Activated CD4-positive, alpha-beta T cell treated with anti-CD3 and anti-CD28 coated beads, Interleukin-2, amount 10 ng/mL, durations not matched to agents 24 days and 14 days (primary cell): Measurements from ENCODE around the gene ABCA4. TPM values are rescaled to one million over a fixed set of nuclear protein-coding genes. Genes with fewer than 3 reads are reported as not detected.

ENCODE experiments used
- DNase-seq: peaks from one replicate; pipeline ENCODE4 v3.0.0; 2022
- H3K27ac Mint-ChIP-seq: one replicate; pipeline ENCODE4 v1.8.0; 2022; ENCODE audit warnings: mild to moderate bottlenecking, mixed read lengths
- H3K27me3 Mint-ChIP-seq: one replicate; pipeline ENCODE4 v1.8.0; 2022; ENCODE audit warnings: mixed read lengths
- H3K36me3 Mint-ChIP-seq: one replicate; pipeline ENCODE4 v1.8.0; 2022; ENCODE audit warnings: low read depth, mild to moderate bottlenecking, mixed read lengths
- H3K4me1 Mint-ChIP-seq: one replicate; pipeline ENCODE4 v1.8.0; 2021; ENCODE audit warnings: mixed read lengths
- H3K4me3 Mint-ChIP-seq: one replicate; pipeline ENCODE4 v1.8.0; 2022; ENCODE audit warnings: mild to moderate bottlenecking, moderate library complexity, mixed read lengths
- H3K9me3 Mint-ChIP-seq: one replicate; pipeline ENCODE4 v1.8.0; 2021; ENCODE audit warnings: mixed read lengths
- intact Hi-C: fragments of 100-400 bp; cut with micrococcal nuclease; formaldehyde crosslinking; loops from one replicate; pipeline ENCODE4 v1.15.1; 2023
- total RNA-seq: library from RNA; stranded (reverse); gene quantifications from 2 replicates; pipeline ENCODE4 v1.2.3, GENCODE V29; 2022

ABCA4 gene
- total RNA-seq, 1 donor from 2014 or later = 0.12 TPM

DNA sequence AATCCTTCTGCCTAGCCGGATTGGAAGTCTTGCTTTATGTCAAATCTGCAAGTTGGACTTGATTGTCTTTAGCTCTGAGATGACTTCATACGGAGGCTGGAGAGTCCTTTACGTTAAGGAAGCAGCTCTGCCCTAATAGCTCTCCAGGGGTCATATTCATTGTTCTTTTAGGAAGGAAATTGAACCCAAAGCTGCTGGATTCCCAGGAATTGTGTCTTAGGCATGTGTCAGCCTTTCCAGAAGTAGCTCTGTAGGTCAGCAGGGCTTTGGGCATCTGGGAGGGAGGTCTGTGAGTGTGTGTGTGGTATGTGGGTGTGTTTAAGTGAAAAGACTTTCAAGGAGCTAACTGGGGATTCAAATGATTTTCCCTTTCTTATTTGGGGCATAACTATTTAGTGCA is 82.4 kb downstream of the ABCA4 start:
- intact Hi-C loops = no loop called here
- no peak for DNase-seq
- Mint-ChIP-seq H3K36me3 (no peaks in the 10 kb centered on the region), H3K27ac (no peak overlapping the region), H3K4me1 (peaks cover 12% of the 10 kb centered on the region), H3K9me3 (no peaks in the 10 kb centered on the region), H3K4me3 (no peak overlapping the region), H3K27me3 (peaks cover 33% of the 10 kb centered on the region)

DNA sequence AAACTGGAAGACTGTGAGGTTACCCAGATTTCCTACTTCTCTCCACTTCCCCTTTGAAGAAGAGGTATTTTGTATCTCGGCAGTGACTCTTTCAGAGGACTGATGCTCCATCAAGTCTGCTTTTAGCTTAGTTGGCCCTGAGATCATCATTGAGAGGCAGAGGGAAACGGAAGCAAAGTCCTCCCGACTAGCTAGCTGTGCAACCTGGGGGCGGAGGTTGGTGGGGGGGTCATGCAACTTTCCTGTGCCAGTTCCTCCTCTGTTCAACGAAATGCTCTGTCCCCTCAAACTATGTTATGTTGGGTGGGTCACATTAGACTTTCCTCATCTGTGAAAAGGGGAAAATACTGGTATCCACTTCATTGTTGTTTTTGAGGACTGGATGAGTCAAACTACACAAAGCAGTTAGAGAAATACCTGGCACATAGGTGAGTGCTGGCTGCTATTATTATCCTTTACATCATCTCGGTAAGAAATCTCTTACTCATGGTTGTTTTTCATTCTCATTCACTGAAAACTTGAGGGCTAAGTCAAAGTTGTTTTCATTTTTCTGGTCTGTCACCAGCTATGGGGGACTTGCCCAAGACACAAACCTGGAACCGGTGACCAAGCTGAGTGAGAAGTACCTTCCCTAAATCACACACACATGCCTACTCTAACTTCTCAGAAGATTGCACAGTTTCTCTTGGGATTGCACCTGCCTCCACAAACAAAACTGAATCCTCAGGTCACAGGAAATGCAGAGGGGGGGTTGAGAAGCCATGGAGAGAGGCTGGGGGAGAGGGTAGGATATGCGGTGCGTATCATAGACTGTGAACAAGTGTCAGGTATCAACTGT is 83.3 kb downstream of the ABCA4 start:
- no peak overlapping the region for H3K4me3 Mint-ChIP-seq
- H3K4me1 Mint-ChIP-seq = peaks cover 12% of the 10 kb centered on the region
- no peaks in the 10 kb centered on the region for H3K9me3 Mint-ChIP-seq
- peaks cover 33% of the 10 kb centered on the region for H3K27me3 Mint-ChIP-seq
- DNase-seq = no peak
- peak overlapping the region; percentile 39 for H3K27ac Mint-ChIP-seq
- intact Hi-C loops = no loop called here
- no peaks in the 10 kb centered on the region for H3K36me3 Mint-ChIP-seq

DNA sequence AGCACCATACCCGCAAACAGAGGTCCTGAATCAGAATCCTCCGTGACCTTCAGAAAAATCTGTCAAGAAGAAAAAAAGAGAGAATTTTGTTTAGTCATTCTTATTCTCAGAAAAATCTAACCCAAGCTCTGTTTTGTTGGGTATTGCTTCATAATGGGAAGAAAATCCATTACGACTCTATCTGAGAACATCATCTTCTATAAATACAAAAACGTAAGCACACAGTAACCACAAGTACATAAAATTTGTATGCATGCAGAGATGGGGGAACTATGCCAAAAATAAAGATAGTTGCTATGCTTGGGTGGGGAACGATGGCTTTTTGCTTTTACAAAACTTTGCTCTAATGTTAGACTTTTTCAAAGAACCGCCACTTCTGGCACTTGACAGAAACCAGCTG is 84.2 kb downstream of the ABCA4 start:
- H3K9me3 Mint-ChIP-seq = no peaks in the 10 kb centered on the region
- no peak overlapping the region for H3K27ac Mint-ChIP-seq
- no peak overlapping the region for H3K4me3 Mint-ChIP-seq
- DNase-seq = no peak
- peaks cover 12% of the 10 kb centered on the region for H3K4me1 Mint-ChIP-seq
- no peaks in the 10 kb centered on the region for H3K36me3 Mint-ChIP-seq
- intact Hi-C loops = no loop called here
- H3K27me3 Mint-ChIP-seq = peaks cover 32% of the 10 kb centered on the region

DNA sequence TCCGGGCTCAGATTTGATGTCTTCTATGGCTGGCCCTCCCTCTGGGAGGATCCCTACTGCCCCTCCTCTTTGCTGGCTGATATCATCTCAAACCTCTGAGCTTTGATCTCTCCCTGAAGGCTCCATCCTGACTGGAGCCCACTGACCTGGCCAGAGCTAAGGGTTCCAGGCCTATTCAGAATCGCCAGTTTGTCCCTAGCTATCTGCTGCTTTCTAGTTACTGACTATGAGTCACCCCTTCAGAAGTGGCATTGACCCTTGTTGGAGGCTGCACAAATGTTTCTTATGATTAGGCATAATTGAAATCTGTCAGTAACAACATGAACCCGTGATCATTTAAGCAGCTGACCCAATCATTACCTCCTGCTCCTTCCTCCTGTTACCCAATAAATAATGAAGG is 87.1 kb downstream of the ABCA4 start:
- intact Hi-C loops = no loop called here
- no peak for DNase-seq
- peaks cover 23% of the 10 kb centered on the region for H3K27me3 Mint-ChIP-seq
- peaks cover 12% of the 10 kb centered on the region for H3K4me1 Mint-ChIP-seq
- H3K9me3 Mint-ChIP-seq = no peaks in the 10 kb centered on the region
- H3K27ac Mint-ChIP-seq = no peak overlapping the region
- H3K4me3 Mint-ChIP-seq = no peak overlapping the region
- H3K36me3 Mint-ChIP-seq = no peaks in the 10 kb centered on the region

DNA sequence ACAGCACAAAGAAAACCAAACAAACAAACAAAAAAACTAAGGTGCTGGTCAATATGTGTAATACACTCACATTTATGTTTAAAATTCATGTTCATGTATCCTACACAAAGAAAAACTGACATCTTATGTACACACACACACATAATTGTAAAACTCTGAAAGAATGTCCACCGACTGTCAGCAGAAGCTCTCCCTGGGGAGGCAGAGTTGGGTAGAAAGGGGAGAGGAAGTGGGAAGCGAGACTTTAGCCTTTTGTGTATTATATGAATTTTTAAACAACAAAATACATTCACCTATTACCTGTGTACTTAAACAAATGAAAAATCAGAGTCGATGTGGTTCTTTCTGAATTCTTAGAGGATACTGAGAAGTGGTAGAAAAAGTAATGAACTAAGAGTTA is 88.3 kb downstream of the ABCA4 start:
- intact Hi-C loops = no loop called here
- no peaks in the 10 kb centered on the region for H3K9me3 Mint-ChIP-seq
- no peak for DNase-seq
- H3K27ac Mint-ChIP-seq = no peak overlapping the region
- H3K4me3 Mint-ChIP-seq = no peak overlapping the region
- H3K27me3 Mint-ChIP-seq = peaks cover 15% of the 10 kb centered on the region
- H3K4me1 Mint-ChIP-seq = peaks cover 10% of the 10 kb centered on the region
- H3K36me3 Mint-ChIP-seq = no peaks in the 10 kb centered on the region

DNA sequence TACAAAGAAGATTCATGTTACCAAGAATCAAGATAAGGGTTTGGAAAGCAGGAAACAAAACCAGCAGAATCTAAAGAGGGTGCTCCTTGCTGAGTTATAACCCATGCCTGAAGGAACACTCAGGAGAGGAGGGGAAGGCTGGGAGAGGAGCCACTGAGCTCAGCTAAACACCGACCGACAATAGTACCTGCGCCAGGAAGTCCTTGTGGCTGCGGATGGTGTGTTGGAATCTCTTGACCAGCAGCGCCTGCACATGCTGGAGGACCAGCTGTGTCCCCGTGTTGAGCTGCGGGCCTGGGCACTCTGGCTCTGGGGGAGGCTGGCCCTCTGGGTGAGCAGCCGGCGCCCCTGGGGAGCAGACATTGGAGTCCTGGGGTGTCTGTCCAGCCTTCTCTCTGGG is 89.4 kb downstream of the ABCA4 start:
- H3K27me3 Mint-ChIP-seq = peaks cover 8% of the 10 kb centered on the region

DNA sequence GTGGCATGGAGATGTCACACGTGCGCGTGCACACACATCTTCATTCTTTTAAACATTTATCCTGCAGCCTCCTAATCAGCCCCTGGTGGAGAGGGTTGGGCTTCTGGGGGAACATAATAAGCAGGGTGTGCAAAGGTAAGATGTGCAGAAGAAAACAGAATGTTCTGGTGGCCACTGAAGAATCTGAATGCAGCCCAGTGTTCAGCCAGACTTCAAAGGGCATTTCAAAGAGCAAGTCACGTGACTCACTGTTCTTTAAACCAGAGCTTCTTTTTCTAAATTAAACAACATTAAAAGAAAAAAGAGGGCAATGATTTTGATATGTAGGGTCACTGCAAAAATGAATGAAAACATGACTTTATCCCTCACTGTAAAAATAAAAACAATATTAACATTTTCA is 89.8 kb downstream of the ABCA4 start:
- intact Hi-C loops = no loop called here
- no peak overlapping the region for H3K4me3 Mint-ChIP-seq
- no peaks in the 10 kb centered on the region for H3K9me3 Mint-ChIP-seq
- H3K36me3 Mint-ChIP-seq = no peaks in the 10 kb centered on the region
- H3K27me3 Mint-ChIP-seq = peaks cover 8% of the 10 kb centered on the region
- H3K4me1 Mint-ChIP-seq = peaks cover 9% of the 10 kb centered on the region
- H3K27ac Mint-ChIP-seq = no peak overlapping the region
- DNase-seq = no peak

More for the DNA sequence above, 89.4 kb downstream of the ABCA4 start:
- H3K4me3 Mint-ChIP-seq = no peak overlapping the region
- H3K27ac Mint-ChIP-seq = no peak overlapping the region
- no peaks in the 10 kb centered on the region for H3K9me3 Mint-ChIP-seq
- intact Hi-C loops = no loop called here
- peaks cover 9% of the 10 kb centered on the region for H3K4me1 Mint-ChIP-seq
- no peaks in the 10 kb centered on the region for H3K36me3 Mint-ChIP-seq
- DNase-seq = no peak

DNA sequence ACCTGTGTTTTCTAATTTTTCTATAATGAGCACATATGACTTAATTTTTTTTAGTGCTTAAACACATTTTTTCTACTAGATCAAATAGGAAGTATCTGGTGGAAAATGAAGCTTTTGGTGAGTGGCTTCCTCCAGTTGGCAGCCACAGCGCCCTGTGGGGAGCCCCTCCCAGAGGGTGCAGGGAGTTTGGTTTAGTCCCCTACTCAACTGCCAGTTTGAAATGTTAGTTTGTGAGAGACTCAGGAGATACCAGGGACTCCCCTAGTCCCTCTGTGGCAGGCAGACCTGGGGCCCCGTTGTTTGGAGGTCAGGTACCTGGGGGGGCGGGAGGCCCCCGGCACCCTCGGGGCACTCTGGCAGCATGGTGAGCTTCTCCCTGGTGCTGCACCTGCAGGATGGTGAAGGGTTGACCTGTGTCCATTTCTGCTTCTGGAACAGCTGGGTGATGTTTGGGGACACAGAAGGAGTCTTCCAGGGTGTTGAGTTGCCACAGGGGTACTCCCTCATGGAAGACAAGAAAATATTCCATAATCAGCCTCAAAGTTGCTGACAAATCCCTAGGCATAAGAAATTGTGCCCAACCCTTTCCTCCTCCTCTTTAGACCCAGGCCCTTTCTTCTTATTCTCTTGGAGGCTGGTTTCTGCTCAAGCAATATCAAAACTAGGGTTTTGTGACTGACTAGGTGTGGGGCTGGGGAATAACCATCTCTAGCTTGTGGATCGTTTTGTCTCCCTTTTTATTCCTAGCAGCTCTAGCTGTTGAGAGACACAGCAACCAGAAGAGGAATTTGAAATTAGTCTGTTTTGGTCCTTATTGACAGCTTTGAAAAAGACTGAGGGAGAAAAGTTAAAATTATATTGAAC is 91.6 kb downstream of the ABCA4 start:
- no peak for DNase-seq
- peaks cover 13% of the 10 kb centered on the region for H3K27me3 Mint-ChIP-seq
- H3K36me3 Mint-ChIP-seq = no peaks in the 10 kb centered on the region
- intact Hi-C loops = no loop called here
- peaks cover 6% of the 10 kb centered on the region for H3K4me1 Mint-ChIP-seq
- no peak overlapping the region for H3K27ac Mint-ChIP-seq
- H3K9me3 Mint-ChIP-seq = no peaks in the 10 kb centered on the region
- no peak overlapping the region for H3K4me3 Mint-ChIP-seq

DNA sequence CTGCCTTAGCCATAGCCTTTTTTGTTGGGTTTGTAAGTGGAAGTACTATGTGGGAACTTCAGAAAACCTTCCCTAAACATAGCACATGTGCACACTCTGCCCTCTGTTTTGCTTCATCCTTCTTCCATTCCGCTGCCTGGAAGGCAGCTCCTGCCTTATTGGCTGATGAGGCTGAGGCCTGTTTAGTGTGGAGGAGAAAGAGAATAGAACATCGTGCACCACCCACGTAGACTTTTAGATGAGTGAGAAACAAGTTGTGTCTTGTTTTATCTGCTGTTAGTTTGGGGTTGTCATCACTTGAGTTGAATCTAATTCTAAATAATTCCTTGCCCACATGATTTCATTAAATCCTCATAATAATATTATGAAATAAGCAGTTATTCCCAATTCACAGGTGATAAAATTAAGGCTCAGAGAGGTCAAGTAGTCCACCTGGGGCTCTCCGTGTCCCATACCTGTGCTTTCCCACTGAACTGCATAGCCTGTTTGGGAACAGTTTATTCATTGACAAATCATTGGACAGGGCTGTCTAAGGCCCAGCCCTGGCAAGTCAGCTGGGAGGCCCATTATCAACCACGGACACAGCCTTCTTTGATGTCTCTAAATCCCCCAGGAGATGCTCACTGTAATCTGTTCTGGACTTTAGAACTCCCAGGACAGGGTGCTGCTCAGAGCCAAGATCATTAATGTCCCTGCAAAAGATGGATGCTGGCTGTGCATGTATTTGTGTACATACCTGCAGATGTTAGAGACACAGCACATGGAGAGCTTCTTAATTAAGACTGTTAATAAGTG is 93.0 kb downstream of the ABCA4 start:
- Mint-ChIP-seq H3K36me3 (no peaks in the 10 kb centered on the region), H3K27ac (no peak overlapping the region), H3K9me3 (no peaks in the 10 kb centered on the region), H3K4me3 (no peak overlapping the region), H3K27me3 (peaks cover 16% of the 10 kb centered on the region), H3K4me1 (peaks cover 7% of the 10 kb centered on the region)
- intact Hi-C loops = no loop called here
- no peak for DNase-seq

DNA sequence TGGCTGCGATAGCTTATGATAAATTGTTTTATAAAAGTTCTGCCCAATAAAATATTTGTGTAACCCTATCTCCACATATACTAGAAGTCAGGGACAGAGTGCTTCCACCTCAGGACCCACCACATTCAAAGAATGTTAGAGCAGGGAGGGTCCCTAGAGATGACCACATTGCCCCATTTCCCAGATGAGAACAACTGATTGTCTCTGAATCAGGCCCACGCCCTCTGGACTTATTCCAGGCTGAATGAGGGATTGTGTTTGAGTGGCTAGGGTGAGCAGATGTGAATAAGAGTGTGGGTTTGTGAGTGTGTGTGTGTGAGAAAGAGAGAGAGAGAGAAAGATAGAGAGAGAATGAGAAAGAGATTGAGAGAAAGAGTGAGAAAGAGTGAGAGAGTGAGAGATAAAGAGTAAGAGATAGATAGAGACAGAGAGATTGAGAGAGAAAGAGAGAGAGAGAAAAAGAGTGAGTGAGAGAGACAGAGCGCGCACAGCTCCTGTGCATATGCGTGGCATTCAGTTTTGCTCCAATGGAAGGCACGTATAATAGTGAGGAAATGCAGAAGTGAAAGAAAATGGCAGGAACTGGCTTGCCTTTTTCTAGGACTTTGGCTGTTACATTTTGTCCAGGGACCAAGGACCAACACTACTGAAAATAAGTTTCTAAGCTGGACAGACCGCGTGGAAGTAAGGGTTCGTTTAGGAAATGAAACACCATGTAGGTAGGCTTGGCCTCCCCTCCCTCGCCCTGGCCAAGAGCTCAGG is 94.1 kb downstream of the ABCA4 start:
- H3K36me3 Mint-ChIP-seq = no peaks in the 10 kb centered on the region
- H3K27me3 Mint-ChIP-seq = peaks cover 16% of the 10 kb centered on the region
- no peaks in the 10 kb centered on the region for H3K9me3 Mint-ChIP-seq
- no peak overlapping the region for H3K4me3 Mint-ChIP-seq
- intact Hi-C loops = no loop called here
- no peak for DNase-seq
- no peak overlapping the region for H3K27ac Mint-ChIP-seq
- peaks cover 7% of the 10 kb centered on the region for H3K4me1 Mint-ChIP-seq

DNA sequence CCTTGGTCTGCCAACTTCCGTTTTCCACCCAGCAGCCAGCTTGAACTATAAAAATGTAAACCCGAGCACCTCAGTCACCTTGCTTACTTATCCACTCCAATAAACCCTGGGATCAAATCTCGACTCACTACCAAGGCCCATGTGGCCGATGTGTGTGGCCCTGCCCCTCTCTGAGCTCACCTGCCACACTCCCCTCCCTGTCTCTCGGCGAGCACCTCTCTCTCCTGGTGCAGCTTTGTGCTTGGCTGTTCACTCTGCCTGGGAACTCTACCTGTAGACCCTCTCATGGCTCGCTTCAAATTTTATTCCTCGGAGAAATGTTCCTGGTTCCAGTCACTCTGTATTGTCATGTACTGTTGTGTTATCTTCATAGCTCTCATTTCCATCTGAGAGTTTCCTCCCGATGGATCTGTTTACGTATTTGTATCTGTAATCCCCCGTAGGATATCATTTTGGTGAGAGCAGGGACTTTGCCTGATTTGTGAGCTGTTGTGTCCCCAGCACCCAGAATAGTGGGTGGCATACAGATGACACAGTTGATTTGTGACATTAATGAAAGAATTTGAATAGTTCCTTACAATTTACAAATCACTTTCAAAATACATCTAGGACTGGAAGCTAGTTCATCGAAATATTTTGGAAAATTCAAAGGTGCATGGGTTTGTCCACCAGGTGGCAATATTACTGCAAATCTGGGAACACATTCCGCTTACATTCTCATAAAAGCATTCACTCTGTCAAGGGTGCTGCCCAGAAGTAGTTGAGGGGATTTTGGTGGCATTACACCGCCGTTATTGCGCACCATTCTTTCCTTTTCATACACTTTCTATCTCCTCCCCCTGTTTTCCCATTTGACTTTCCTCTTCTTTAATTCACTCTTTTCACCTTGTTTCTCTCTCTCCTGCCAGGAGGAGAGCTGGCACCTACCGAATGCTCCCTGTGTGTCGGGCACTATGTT is 95.3 kb downstream of the ABCA4 start:
- Mint-ChIP-seq H3K4me3 (no peak overlapping the region), H3K4me1 (peaks cover 7% of the 10 kb centered on the region), H3K27me3 (peaks cover 16% of the 10 kb centered on the region), H3K27ac (no peak overlapping the region), H3K9me3 (no peaks in the 10 kb centered on the region), H3K36me3 (no peaks in the 10 kb centered on the region)
- peak; percentile 65 for DNase-seq
- intact Hi-C loops = no loop called here

DNA sequence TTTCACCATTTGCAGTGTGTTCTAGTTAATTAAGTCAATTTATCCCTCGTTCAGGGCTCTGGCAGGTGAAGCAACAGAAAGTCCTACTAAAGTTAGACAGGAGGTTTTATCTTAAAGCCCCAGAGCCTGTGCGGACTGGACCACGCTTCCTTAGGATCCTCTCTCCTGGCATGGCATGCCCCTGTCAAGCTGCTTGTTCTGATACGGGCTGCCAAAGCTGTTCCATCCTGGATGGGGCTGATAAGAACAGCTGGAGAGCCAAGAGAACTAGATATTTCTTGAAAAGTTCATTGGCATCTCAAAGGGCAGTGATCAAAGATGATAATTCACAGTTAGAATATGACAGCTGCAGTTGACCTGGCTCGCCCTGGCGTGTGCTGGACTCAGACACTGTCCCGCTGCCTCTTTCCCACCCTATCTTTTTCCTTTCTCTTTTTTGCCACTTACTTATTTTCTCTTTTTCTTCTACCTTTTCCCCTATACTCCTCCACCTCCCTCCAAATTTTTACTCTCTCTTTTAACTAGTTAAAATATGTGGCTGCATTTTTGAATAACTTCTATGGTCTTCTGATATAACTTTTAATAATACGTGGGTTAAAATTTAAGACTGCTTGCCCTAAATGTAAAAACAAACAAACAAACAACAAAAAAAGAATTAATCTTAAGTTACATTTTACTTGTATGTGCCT is 96.7 kb downstream of the ABCA4 start:
- no peaks in the 10 kb centered on the region for H3K9me3 Mint-ChIP-seq
- intact Hi-C loops = no loop called here
- no peak overlapping the region for H3K4me3 Mint-ChIP-seq
- peaks cover 16% of the 10 kb centered on the region for H3K27me3 Mint-ChIP-seq
- DNase-seq = no peak
- no peaks in the 10 kb centered on the region for H3K36me3 Mint-ChIP-seq
- no peak overlapping the region for H3K27ac Mint-ChIP-seq
- H3K4me1 Mint-ChIP-seq = peaks cover 7% of the 10 kb centered on the region
